Neural cell (in vitro differentiated cells): ENCODE measurements around the gene C20orf202.

Experiments
- EZH2 ChIP-seq: fragments of 200-600, 300-800 bp; shearing (Covaris generic), sonication (generic); IDR thresholded peaks from 2 replicates; pipeline ENCODE4 v1.6.1; 2014; ENCODE audit warnings: antibody characterized with exemption, low read length, borderline replicate concordance, mild to moderate bottlenecking; ENCODE audit not compliant: insufficient read depth, poor library complexity, severe bottlenecking
- MXI1 ChIP-seq: fragments of 450-650 bp; conservative IDR thresholded peaks from 2 replicates; pipeline ENCODE4 v1.6.1; 2014; ENCODE audit warnings: antibody characterized with exemption, mild to moderate bottlenecking; ENCODE audit not compliant: poor library complexity, severe bottlenecking
- POLR2AphosphoS5 ChIP-seq: IDR thresholded peaks from 2 replicates; pipeline ENCODE4 v1.6.1; 2012
- TAF1 ChIP-seq: IDR thresholded peaks from 2 replicates; pipeline ENCODE4 v1.6.1; 2012; ENCODE audit warnings: low read depth
- TF ChIP-seq, protein P1 (sequence below): fragments of 450-650 bp; IDR thresholded peaks from 2 replicates; pipeline ENCODE4 v1.5.1; 2014; ENCODE audit warnings: antibody characterized with exemption, mild to moderate bottlenecking, moderate library complexity; ENCODE audit not compliant: poor library complexity, severe bottlenecking

DNA sequence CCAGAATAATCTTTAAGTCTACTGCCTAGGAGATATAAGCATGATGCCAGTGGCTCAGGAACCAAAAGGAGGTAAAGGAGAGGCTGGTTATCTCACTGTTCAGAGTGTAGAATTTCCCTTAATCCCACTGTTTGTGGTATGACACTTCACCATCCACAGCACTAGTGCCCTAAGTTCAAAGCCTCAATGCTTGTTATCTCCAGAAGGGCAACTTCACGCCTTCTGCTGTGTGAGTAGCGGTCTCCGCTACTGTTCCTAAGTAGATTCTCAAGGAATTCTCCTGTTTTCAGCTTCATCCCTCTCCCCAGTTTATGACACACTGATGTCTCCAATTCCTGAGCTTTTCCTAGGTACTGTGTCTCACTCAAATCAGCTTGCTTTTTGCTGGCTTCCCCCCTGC lies 49.2 kb downstream of the C20orf202 start:
- TF ChIP-seq, protein P1, sequence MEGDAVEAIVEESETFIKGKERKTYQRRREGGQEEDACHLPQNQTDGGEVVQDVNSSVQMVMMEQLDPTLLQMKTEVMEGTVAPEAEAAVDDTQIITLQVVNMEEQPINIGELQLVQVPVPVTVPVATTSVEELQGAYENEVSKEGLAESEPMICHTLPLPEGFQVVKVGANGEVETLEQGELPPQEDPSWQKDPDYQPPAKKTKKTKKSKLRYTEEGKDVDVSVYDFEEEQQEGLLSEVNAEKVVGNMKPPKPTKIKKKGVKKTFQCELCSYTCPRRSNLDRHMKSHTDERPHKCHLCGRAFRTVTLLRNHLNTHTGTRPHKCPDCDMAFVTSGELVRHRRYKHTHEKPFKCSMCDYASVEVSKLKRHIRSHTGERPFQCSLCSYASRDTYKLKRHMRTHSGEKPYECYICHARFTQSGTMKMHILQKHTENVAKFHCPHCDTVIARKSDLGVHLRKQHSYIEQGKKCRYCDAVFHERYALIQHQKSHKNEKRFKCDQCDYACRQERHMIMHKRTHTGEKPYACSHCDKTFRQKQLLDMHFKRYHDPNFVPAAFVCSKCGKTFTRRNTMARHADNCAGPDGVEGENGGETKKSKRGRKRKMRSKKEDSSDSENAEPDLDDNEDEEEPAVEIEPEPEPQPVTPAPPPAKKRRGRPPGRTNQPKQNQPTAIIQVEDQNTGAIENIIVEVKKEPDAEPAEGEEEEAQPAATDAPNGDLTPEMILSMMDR = no peak
- TF ChIP-seq POLR2AphosphoS5 = no peak
- no peak for TF ChIP-seq MXI1
- no peak for TF ChIP-seq EZH2
- TF ChIP-seq TAF1 = no peak
